Measurements from ENCODE around the gene USP24.

USP24 gene, protein sequence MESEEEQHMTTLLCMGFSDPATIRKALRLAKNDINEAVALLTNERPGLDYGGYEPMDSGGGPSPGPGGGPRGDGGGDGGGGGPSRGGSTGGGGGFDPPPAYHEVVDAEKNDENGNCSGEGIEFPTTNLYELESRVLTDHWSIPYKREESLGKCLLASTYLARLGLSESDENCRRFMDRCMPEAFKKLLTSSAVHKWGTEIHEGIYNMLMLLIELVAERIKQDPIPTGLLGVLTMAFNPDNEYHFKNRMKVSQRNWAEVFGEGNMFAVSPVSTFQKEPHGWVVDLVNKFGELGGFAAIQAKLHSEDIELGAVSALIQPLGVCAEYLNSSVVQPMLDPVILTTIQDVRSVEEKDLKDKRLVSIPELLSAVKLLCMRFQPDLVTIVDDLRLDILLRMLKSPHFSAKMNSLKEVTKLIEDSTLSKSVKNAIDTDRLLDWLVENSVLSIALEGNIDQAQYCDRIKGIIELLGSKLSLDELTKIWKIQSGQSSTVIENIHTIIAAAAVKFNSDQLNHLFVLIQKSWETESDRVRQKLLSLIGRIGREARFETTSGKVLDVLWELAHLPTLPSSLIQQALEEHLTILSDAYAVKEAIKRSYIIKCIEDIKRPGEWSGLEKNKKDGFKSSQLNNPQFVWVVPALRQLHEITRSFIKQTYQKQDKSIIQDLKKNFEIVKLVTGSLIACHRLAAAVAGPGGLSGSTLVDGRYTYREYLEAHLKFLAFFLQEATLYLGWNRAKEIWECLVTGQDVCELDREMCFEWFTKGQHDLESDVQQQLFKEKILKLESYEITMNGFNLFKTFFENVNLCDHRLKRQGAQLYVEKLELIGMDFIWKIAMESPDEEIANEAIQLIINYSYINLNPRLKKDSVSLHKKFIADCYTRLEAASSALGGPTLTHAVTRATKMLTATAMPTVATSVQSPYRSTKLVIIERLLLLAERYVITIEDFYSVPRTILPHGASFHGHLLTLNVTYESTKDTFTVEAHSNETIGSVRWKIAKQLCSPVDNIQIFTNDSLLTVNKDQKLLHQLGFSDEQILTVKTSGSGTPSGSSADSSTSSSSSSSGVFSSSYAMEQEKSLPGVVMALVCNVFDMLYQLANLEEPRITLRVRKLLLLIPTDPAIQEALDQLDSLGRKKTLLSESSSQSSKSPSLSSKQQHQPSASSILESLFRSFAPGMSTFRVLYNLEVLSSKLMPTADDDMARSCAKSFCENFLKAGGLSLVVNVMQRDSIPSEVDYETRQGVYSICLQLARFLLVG (N-terminal part only)

DNA sequence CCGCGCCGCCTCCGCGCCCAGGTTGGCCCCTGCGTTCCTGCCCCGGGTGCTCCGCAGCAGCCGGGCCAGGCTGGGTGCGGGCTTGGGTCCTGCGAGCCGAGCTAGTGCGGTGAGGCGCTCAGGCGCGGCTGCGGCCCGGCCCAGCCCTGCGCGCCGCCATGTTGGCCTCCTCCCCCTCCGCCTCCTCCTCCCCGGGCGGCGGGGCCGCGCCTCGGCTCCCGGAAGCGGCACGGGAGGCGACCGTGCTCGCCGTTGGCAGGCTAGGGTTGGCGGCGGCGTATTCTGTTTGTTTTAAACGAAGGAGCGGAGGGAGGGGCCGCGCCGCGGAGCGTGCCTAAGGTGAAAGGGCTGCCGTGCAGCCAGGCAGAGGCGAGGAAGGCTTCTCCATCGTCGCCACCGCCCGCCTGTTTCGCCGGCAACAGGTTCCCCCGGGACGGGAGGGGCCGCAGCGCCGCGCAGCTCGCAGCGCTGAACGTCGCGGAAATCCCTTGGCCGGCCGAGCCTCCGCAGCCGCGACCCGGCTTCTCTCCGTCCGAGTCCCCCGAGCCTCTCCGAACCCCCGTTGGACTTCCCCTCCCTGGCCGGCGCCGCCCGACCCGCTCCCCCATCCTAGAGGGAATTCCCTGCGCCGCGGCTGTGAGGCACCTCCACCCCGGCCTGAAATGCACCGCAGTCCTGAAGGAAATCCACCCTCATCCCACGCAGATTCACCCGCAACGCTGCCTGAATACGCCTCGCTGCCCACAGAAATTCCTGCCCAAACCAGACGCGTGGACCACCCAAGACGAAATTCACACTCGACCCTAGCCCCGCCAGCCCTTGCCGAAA is at the start of gene USP24:
USP24 (minus strand) TSS at position 171 of the 828 bp plus-strand sequence. CDS start 251 bp downstream, outside the sequence.
- Histone ChIP-seq H3K9me3 (ENCODE audit: control insufficient read depth, insufficient read depth, low read length) (no peaks in the 10 kb centered on the region), H3K36me3 (ENCODE audit: insufficient read depth, low read length) (no peaks in the 10 kb centered on the region), H3K4me1 (ENCODE audit: insufficient read depth, low read length) (peaks cover 29% of the 10 kb centered on the region), H3K9ac (ENCODE audit: low read depth, low read length) (peak within 1 kb of the TSS; percentile 75)

DNA sequence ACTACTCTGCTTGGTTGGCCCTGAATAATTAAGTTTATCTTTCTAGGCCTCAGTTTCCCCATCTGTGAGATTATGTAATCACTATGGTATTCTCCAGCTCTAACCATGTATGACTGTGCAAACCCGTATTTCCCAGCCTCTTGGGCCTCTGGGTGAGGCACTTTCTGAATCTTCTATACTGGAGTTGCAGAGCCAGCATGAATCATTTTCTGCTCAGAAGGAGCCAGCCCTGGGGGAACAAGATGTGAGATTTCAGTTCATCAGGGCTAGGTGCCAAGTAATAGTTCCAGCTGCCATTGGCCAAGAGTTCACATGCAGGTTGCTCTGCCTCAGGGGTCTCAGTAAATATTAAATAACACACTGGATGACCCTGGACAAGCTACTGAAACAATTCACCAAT is 47.7 kb upstream of the USP24 start:
- Histone ChIP-seq H3K9ac (ENCODE audit: low read depth, low read length) (no peak overlapping the region), H3K9me3 (ENCODE audit: control insufficient read depth, insufficient read depth, low read length) (no peaks in the 10 kb centered on the region), H3K4me1 (ENCODE audit: insufficient read depth, low read length) (0 out of 2 replicates have a peak, but pooled peaks cover 5% of the 10 kb centered on the region), H3K36me3 (ENCODE audit: insufficient read depth, low read length) (no peaks in the 10 kb centered on the region)

DNA sequence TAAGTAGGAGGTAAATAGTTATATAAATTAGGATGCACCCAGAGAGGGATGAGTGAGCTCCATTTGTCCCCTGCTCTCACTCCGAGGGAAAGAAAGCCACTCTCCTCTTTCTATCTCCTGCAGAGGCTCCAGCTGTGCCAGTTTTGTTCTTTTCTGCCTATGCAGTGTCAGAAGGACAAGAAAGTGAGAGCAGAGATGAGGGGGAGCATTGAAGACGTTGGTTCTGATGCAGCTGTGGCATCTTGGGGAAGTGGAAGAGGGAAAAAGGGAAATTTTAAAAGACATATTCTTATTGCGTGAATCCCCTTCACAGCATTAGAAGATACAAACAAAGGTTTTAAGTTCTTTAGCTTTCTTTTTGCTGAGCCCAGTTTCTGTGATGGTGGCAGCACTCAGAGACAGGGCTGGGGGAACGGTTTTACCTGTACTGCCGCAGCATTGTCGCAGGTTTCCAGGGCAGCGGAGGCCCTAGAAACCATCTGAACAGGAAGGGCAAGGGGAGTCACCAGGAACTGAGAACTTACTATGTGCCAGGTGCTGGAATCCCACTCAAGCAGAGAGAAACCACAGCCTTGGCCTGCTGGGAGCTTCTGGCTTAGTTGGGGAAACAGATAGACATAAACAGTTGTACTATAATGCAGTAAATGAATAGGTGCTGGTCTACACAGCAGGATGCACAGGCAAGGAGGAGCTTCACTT is 44.9 kb upstream of the USP24 start:
- no peaks in the 10 kb centered on the region for H3K4me1 ChIP-seq (ENCODE audit: insufficient read depth, low read length)
- H3K36me3 ChIP-seq (ENCODE audit: insufficient read depth, low read length), result no peaks in the 10 kb centered on the region
- H3K9ac ChIP-seq (ENCODE audit: low read depth, low read length), result no peak overlapping the region
- no peaks in the 10 kb centered on the region for H3K9me3 ChIP-seq (ENCODE audit: control insufficient read depth, insufficient read depth, low read length)

DNA sequence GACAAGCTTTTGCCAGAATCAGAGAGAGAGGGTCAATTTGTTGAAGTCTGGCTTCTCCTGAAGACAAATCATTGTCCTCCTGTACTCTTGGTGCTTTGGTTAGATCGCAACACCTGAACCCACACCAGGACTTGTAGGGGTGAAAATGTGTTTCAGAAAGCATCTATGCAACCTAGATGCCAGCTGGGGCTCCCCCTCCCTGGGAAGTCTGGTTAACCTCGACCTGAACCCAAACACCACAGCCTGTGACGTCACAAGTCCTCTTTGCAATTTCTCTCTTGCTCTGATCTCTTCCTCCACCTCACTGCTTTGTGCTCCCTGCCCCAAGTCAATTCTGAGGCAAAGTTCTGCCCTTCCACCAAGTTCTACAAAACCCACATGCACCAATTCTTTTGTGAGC is 42.8 kb upstream of the USP24 start:
- H3K4me1 ChIP-seq (ENCODE audit: insufficient read depth, low read length), result no peaks in the 10 kb centered on the region
- no peak overlapping the region for H3K9ac ChIP-seq (ENCODE audit: low read depth, low read length)
- H3K36me3 ChIP-seq (ENCODE audit: insufficient read depth, low read length), result no peaks in the 10 kb centered on the region
- no peaks in the 10 kb centered on the region for H3K9me3 ChIP-seq (ENCODE audit: control insufficient read depth, insufficient read depth, low read length)

DNA sequence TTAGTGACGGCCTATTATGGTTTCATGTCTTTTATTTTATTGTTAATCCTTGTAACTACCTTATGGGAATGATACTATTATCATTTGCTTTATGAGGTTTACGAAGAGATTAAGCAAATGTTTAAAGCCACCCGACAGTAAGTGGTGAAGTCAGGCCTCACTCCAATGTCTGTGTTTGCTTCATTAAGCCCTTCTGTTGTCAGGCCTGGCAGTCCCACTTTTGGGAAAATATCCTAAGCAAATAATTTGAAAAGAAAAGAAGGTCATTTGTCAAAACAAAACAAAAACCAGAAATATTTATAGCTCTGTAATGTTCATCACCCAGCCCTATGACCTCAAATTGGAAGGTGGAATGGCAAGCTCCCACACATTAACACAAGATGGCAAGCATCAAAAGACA is 40.7 kb upstream of the USP24 start:
- H3K9me3 ChIP-seq (ENCODE audit: control insufficient read depth, insufficient read depth, low read length), result no peaks in the 10 kb centered on the region
- H3K36me3 ChIP-seq (ENCODE audit: insufficient read depth, low read length), result no peaks in the 10 kb centered on the region
- H3K4me1 ChIP-seq (ENCODE audit: insufficient read depth, low read length), result no peaks in the 10 kb centered on the region
- no peak overlapping the region for H3K9ac ChIP-seq (ENCODE audit: low read depth, low read length)

DNA sequence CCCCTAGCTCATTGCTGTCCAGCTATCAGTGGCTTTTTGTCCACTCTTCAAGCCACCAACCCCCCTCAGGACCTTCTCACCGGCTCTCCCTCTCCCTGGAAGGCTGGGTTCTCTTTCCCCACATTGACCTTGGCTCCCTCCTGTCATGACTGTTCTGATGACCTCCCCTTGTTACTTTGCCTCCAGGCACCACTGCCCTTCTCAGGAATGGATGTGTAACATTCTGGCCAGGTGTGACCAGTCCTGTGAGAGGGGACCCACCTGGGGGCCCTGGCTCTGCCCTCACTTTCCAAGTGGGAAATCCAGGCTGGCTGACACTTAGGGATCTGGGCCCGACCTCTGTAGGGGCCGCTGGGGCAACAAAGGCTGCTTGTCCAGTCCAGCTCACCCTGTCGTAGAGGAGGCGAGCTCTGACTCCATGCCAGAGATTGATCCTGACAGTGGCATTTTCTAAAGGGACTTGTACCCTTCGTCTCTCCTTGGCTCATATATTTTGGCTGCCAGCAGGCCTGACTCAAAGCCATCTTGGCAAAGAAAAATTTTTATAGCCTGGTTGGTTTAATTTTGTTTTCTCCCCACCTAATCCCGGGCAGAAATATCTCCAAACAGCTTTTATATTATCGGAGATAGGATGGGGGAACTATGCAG is 37.9 kb upstream of the USP24 start:
- Histone ChIP-seq H3K36me3 (ENCODE audit: insufficient read depth, low read length) (no peaks in the 10 kb centered on the region), H3K4me1 (ENCODE audit: insufficient read depth, low read length) (no peaks in the 10 kb centered on the region), H3K9ac (ENCODE audit: low read depth, low read length) (no peak overlapping the region), H3K9me3 (ENCODE audit: control insufficient read depth, insufficient read depth, low read length) (no peaks in the 10 kb centered on the region)

DNA sequence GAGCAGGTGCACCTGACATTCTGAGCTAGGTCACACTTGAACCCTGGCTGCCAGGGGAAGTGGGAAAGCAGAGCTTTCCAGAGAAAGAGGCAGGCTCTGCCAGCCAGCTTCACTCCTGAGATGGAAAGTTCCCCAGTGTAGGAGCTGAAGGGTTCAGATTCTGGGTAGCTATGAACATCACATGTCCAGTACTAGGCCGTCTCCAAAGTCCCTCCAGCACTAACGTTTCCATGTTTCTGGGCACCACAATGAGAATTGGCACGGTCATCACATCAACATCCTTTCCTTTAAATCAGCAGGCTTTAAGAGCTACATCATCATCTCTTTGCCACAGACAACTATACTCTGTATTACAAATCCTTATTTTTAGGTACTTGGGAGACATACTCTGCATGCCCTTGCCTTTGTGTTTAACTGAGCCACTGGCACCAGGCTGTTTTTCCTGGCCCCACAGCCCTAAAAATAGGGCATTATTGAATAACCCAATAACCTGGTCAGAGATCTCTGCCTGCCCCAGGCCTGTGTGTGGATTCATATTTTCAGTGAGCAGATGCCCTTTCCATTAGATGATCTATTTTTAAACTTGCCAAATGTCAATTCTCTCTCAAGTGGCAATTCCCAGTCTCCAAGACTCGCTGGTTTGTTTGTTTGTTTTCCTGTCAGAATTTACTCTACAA is 35.4 kb upstream of the USP24 start:
- H3K4me1 ChIP-seq (ENCODE audit: insufficient read depth, low read length), result no peaks in the 10 kb centered on the region
- no peaks in the 10 kb centered on the region for H3K36me3 ChIP-seq (ENCODE audit: insufficient read depth, low read length)
- H3K9me3 ChIP-seq (ENCODE audit: control insufficient read depth, insufficient read depth, low read length), result no peaks in the 10 kb centered on the region
- H3K9ac ChIP-seq (ENCODE audit: low read depth, low read length), result no peak overlapping the region

DNA sequence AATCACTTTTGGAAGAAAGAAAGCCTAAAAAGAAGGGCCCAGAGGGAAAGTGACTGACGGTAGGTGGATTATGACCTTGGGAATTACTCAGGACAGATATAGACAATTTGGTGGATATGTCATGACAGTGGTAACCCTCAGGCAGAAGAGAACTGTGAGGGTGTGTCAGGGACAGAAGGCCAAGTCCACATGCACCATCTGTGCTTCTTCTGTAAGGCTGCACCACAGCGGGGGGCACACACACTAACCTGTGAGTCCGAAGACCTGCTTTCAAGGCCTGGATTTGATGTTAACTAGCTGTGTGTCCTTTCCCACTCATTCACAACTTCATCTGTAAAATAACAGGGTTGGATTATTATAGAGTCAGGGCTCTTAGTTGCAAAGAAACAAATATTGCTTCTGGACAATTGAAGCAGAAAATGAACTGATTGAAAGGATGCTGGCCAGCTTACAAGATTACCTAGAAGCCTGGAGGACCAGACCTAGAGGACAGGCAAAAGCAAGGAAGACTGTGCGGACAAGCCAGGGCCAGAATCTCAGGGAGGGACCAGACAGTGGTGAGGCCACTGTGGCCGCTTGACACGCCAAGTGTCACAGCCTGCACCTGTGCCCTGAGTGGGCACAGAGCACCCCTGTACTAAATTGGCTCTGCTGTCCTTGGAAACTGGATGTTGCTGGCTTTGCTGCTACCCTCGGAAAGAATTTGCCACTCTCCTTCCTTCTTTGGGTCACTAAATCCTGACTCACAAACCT is 34.7 kb upstream of the USP24 start:
- no peak overlapping the region for H3K9ac ChIP-seq (ENCODE audit: low read depth, low read length)
- H3K36me3 ChIP-seq (ENCODE audit: insufficient read depth, low read length), result no peaks in the 10 kb centered on the region
- H3K9me3 ChIP-seq (ENCODE audit: control insufficient read depth, insufficient read depth, low read length), result no peaks in the 10 kb centered on the region
- no peaks in the 10 kb centered on the region for H3K4me1 ChIP-seq (ENCODE audit: insufficient read depth, low read length)

DNA sequence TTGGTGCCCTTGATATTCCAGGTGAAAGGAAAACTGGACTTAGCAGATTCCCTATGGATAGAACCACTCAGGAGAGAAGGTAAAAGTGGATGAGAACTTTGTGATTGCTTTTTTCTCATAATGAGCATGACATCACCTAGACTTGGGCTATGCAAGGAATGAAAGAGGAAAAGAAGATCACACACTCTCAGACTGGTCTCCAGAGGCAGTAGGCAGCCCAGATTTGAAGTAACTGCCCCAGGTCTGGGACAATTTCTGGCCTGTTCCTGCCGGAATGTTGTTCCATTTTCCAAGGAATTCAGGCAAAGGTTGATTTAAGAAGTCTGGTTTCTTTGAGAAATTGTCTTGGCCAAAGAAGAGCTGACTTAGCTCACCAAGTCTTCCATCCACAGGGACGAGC is 31.7 kb upstream of the USP24 start:
- Histone ChIP-seq H3K9me3 (ENCODE audit: control insufficient read depth, insufficient read depth, low read length) (no peaks in the 10 kb centered on the region), H3K9ac (ENCODE audit: low read depth, low read length) (no peak overlapping the region), H3K4me1 (ENCODE audit: insufficient read depth, low read length) (no peaks in the 10 kb centered on the region), H3K36me3 (ENCODE audit: insufficient read depth, low read length) (no peaks in the 10 kb centered on the region)

DNA sequence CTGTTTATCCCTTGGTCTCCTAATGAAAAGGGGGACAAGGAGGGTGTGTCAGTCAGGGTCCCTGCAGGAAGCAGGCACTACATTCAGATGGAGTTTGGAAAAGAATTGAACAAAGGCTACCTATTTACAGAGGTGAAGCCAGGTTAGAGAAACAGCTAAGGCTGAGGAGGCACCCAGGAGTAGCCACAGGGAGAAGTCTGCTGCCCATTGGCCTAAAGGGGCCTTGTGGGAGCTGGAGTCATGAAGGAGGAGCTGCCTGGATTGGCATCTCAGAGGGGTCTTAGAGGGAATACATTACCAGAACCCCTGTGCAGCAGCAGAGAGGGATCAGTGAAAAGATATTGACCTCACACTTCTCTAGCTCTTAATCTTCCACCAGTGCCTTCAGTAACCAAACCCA is 31.2 kb upstream of the USP24 start:
- H3K9ac ChIP-seq (ENCODE audit: low read depth, low read length), result no peak overlapping the region
- no peaks in the 10 kb centered on the region for H3K4me1 ChIP-seq (ENCODE audit: insufficient read depth, low read length)

DNA sequence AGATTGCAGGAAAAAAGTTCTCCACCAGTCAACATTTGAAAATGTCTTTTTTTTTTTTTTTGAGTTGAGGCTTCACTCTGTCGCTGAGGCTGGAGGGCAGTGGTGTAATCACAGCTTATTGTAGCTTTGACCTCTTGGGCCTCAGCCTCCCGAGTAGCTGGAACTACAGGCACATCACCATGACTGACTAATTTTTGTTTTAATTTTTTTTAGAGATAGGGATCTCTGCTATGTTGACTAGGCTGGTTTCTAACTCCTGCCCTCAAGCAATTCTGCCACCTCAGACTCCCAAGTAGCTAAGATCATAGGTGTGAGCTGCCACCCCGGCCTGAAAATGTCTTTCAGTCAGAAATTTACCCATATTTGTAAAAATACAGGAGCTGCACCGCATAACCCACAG is 30.6 kb upstream of the USP24 start:
- Histone ChIP-seq H3K9me3 (ENCODE audit: control insufficient read depth, insufficient read depth, low read length) (no peaks in the 10 kb centered on the region), H3K9ac (ENCODE audit: low read depth, low read length) (no peak overlapping the region), H3K4me1 (ENCODE audit: insufficient read depth, low read length) (no peaks in the 10 kb centered on the region), H3K36me3 (ENCODE audit: insufficient read depth, low read length) (no peaks in the 10 kb centered on the region)

More for the DNA sequence above, 31.2 kb upstream of the USP24 start:
- Histone ChIP-seq H3K36me3 (ENCODE audit: insufficient read depth, low read length) (no peaks in the 10 kb centered on the region), H3K9me3 (ENCODE audit: control insufficient read depth, insufficient read depth, low read length) (no peaks in the 10 kb centered on the region)
